Activated CD8-positive, alpha-beta memory T cell treated with anti-CD3 and anti-CD28 coated beads for 1 hour (primary cell): ENCODE measurements around the gene MROH7.
"Not testable (repeated sequence)": the region's sequence is repeated elsewhere in the genome, so short reads cannot be mapped to it uniquely, and the experiment has no call there.

Source experiments
- DNase-seq, 2 donors: peaks; one replicate each; pipeline ENCODE4 v3.0.0-alpha.2; 2020; ENCODE audit warnings: low read depth in 1 of 2; ENCODE audit errors: extremely low read depth in 1 of 2

MROH7 gene

DNA sequence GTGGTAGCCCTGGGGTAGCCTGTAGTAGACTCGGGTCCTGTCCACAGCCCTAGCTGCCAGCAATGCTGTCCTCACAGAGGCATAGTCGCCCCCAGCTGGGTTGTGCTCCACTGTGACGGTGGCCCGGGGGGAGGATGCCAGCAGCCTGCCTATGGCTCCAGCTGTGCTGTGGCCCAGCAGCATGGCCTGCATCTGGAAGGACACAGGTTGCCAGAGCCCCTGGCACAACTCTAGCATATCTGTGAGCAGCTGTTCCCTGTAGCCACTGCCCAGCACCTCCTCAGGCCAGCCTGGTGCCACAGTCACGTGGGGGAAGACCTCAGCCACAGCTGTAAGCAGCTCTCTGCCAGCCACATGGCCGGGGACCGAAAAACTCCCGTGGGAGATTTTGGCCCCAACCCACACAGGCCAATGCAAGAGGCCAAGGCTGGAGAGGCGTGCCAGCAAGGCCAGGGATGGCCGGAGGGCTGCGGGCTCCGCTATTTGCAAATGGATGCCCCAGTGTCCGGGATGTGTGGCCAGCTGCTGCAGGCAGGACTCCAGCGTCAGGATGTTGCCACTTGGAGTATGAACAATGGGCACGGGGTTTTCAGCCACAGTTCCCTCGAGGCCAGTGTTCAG, 32.2 kb upstream of the MROH7 start:
- no peak for DNase-seq

DNA sequence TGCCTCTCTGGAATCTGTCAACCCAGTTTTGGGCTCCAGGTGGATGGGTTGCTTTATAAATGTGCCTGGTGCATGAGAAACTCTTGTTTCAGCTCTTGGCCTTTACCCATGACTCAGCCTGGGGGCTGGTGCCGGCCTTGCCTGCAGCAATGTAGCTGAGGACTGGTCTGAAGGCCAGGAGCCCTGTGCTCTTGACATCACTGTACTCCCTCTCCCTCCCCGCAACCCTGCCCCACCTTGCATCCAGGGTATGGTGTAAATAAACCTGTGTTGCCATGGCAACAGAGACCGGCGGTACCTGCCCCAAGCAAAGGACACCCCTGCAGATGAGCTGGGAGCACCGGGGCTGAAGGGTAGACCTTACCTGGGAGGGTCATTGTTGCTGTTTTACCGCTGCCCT, 31.5 kb upstream of the MROH7 start:
- DNase-seq = no peak

DNA sequence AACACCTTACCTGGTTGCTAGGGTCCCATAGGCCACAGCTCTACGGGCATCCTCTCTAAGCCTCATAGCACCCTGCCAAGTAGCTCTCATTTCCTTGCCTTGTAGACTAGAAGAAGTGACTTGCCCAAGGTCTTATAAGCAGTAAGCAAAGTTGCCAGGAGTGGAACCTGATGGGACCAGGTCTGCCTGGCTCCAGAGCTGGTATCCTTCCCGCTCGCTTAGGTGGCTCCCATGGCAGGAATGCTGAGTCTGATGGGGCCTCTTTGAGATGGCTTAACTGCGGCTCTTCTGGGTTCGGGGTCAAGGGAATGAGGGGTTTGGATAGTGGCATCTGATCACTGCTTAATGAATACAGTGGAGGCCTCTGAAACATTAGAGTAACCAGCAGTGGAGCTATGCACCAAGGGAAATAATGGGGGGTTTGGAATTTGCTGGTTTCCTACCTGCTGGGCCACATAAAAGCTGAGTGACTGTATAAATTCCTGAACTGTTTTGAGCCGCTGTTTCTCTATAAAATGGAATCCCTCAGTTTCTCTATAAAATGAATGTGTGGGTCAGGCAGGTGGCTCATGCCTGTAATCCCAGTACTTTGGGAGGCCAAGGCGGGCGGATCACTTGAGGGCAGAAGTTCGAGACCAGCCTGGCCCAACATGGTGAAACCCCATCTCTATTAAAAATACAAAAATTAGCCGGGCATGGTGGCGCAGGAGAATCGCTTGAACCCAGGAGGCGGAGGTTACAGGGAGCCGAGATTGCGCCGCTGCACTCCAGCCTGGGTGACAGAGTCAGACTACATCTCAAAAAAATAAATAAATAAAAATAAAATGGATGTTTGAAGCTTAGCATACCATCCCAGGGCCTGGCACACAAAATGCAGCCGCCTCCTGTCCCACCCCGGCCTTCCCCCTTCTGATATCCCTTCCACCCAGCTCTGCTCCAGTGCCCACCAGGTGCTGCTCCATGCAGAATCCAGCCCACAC, 30.7 kb upstream of the MROH7 start:
- DNase-seq = no peak

DNA sequence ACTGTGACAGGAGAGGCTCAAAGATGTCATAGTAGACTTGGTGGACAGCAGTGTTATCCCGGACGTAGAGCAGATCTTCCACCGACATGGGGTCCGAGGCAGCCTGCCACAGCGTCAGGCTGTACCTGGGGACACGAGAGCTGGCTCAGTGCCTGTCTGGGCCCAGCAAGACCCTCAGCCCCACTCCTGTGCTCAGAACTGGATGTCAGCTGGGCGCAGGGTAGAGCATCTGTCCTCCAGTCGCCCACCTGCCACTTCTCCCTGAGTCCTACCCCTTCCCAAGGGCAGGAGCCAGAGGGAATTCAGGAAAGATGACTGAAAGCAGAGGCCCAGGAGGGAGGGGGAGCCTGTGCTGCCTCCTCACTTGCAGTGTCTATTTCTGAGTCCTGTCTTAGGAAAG, 30.0 kb upstream of the MROH7 start:
- DNase-seq = no peak

DNA sequence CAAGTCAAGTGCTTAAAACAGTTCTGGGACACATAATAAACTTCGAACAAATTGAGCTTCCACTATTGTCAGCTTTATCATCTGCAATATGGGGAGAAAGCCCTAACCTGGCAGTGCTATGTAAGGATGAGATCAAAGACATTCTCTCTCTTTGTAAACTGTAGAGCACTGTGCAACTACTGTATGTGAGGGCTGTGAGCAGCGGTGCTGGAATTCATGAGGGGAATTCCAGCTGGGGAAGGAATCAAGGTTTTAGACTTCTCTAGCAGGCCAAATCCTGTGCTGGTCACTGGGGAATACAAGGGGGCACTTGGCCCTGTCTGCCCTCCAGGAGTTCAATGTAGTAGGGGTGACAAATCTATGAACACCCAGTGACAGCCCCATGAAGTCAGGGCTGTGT, 27.6 kb upstream of the MROH7 start:
- no peak for DNase-seq

DNA sequence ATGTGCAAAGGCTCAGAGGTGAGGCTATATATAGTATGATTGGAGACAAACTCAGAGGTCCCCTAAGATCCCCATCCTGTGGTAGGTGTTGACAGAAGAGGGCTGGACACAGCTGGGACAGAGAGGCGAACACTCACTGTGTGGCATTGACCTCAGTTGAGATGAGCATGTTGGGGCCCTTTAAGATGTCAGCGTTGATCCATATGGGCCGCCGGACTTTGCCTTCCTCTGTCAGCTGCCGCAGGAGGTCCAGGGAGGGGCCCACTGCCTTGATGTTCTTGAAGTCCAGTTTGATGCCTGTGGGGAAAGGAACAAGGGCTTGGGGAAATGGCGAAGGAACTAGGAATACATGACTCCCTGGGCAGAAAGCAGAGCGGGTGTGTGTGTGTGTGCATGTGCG, 27.0 kb upstream of the MROH7 start:
- no peak for DNase-seq

DNA sequence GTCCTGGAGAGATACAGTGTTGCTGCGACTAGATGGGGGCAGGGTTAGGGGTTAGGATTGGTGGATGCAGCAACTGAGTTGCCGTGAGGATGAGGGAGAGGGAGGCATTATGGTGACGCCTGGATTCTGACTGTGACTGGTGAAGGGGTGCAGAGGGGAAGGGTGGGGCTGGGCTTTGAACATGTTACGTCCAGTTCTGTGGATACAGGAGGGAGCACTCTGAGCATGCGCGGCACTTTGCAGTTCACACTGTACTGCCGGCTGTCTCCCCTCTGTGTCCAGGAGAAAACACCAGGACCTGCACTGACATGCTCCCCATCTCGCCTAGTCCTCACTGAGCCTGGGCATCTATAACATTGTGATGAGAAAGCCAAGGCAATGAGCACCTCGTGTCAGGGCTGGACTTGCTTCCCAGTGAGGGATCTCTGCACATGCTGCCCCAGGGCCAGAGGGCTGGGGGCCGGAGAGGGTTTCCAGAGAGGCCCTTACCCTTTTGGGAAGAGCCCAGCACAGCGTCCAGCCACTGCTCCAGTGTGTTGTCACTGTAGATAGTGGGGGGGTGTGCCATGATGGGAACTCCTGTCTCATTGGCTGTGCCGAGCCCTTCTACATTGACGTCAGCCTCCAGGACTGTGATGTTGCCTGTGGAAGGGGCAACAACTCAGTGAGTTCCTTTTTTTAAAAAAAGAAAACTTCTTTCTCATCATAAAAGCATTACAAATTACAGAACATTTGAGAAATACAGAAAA, 25.9 kb upstream of the MROH7 start:
- no peak for DNase-seq

DNA sequence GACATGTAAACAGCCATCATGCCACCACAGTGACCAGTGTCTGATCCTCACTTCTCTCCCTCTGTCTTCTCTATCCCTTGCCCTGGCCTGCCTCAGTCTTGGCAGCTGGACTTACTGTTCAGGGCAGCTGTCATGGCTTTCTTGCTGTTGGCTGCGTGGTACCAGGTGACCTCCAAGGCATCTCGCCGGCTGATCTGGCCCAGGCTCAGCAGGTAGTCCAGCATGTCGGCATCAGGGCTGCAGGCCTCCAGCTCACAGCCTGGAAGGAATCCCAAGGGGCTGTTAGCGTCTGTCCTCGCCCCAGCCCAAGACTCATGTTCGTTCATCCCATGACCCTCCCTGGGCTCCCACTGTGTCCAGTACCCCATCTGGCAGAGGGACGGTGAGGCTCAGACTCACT, 21.8 kb upstream of the MROH7 start:
- no peak for DNase-seq

DNA sequence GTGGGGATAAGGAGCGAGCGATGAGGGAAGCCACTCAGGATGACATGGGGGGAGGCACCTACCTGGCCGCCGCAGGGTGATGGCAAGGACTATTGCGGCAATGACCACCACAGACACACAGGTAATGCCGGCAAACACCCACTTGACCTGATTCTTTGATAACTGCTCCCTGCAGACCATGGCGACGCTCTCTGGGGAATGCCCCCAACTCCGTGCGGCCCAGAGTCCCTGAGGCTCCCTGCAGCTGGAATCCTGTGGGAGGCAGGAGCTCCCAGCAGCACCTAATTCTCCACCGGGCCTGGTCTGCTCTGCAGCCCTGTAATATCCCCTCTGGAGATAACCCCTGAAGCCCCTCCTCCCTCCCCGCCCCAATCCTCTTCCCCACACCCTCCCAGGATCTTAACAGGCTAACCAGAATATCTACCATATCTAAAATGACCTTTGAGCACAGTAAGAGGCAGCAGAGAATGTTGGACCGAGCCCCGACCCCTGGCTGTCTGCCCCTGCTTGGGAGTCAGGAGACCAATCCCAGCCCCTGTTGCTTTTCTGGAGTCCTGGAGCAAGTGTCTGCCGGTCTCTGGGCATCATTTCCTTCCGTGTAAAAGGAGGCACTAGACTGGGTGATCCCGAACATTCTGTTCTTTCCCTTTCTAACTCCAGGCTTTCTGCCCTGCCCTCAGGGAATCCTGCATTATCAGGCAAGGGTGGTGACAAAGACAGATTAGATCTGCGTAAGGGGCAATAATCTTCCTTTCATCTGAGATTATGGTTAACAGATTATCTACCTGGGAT, 18.2 kb upstream of the MROH7 start, which contains the start of gene FAM151A:
TSS of gene FAM151A (minus strand) at position 310 of the 792 bp plus-strand sequence. CDS start at position 180, 130 bp downstream.
- DNase-seq = no peak

DNA sequence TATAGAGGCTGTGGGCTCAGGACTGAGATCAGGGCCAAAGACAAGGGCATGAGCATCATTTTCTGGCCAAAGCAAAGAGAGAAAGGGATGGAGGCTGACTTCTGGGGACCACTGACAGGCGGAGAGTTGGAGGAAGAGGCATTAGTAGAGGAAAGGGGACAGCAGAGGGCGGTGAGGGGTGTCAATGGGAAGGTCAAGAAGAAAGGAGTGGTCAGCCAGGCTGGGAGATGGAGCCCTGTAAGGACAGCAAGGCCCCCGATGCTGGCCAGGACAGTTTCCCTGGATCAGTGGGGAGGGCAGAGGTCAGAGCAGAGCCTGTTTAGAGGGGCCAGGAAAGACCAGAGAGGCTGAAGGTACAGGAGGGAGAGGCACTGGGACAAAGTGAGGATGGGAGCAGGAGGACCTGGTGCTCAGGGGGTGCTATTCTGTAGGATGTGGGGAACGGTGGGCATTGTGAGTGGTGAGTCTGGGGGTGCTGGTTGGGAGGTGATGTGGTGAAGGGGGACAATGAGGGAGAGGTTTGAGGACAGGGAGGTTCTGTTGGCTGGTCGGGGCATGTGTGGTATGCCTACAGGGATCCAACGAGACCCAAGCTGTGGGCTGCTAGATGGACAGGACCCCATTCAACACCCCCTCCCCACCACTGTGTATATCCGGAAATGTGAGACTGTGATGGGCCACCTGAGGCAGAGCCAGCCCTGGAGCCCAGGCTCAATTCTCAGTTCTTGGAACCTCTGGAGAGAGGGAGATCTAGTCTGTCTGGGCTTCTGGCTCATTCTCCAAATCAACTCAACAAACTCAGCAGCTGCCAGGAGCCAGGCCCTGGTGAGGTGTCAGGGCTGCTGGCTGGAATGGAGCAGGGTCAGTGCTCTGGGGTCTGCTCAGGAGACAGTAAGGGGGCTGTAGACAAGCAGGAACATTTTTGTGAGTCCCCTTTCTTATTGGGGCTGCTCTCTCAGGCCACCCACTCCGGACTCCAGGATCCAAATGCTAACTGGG, 16.8 kb upstream of the MROH7 start:
- DNase-seq = no peak

DNA sequence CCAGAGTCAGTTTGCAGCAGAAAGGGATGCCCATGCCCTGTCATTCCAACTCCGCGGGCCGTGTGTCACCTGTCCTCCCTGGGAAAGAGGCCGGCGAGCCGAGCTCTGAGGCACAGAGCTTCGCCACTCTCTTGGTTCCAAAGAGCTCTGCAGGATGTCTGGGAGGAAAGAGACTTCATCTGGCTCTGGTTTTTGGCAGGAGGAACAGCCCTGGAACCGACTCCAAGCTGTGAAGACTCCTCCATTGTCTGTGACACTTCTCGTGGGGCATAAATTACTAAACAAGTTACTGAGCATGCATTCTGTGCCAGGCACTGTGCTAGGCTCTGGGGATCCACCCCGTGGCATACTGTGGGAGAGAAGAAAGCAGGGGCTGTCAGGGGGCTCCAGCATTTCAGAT, 14.4 kb upstream of the MROH7 start:
- no peak for DNase-seq

DNA sequence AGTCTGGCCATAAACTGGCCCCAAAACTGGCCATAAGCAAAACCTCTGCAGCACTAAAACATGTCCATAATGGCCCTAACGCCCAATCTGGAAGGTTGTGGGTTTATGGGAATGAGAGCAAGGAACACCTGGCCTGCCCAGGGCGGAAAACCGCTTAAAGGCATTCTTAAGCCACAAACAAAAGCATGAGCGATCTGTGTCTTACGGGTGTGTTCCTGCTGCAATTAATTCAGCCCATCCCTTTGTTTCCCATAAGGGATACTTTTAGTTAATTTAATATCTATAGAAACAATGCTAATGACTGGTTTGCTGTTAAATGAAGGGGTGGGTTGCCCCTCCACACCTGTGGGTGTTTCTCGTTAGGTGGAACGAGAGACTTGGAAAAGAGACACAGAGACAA, 5.8 kb upstream of the MROH7 start:
- not testable (repeated sequence) for DNase-seq

DNA sequence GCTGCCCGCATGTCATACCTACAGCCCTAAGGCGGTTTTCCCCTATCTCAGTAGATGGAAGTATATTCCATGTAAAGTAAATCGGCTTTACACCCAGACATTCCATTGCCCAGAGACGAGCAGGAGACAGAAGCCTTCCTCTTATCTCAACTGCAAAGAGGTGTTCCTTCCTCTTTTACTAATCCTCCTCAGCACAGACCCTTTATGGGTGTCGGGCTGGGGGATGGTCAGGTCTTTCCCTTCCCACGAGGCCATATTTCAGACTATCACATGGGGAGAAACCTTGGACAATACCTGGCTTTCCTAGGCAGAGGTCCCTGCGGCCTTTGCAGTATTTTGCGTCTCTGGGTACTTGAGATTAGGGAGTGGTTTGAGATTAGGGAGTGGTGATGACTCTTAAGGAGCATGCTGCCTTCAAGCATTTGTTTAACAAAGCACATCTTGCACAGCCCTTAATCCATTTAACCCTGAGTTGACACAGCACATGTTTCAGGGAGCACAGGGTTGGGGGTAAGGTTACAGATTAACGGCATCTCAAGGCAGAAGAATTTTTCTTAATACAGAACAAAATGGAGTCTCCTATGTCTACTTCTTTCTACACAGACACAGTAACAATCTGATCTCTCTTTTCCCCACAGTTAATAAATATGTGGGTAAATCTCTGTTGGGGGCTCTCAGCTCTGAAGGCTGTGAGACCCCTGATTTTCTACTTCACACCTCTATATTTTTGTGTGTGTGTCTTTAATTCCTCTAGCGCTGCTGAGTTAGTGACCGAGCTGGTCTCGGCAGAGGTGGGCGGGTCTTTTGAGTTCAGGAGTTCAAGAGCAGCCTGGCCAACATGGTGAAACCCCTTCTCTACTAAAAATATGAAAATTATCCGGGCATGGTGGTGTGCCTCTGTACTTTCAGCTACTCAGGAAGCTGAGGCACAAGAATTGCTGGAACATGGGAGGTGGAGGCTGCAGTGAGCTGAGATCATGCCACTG, 4.8 kb upstream of the MROH7 start:
- not testable (repeated sequence) for DNase-seq

DNA sequence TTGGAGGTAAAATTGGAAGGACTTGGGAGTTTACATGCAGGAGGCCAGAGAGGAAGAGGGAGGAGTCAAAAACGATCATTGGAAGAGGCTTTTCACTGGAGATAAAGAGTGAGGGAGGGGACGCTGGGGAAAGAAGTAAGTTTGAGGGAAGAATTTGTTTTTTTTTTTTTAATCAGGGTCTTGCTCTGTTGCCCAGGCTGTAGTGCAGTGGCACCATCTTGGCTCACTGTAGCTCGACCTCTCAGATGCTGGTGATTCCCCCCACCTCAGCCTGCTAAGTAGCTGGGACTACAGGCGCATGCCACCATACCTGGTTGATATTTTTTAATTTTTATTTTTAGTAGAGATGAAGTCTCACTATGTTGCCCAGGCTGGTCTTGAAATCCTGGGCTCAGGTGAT, 1.2 kb upstream of the MROH7 start:
- no peak for DNase-seq

DNA sequence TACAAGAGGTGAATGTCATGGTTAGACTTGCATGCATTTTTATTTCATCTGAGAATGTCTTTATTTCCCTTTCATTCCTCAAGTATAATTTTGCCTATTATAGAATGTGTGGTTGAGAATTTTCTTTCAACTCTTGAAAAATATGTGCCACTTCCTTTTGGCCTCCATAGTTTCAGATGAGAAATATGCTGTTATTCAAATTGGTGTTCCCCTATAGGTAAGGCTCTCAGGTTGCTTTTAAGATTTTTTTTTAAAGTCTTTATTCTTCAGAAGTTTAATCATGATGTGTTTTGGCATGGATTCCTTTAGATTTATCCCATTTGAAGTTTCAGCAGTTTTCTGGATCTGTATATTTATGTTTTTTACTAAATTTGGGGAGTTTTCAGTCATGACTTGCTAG, 2.1 kb downstream of the MROH7 start:
- no peak for DNase-seq

DNA sequence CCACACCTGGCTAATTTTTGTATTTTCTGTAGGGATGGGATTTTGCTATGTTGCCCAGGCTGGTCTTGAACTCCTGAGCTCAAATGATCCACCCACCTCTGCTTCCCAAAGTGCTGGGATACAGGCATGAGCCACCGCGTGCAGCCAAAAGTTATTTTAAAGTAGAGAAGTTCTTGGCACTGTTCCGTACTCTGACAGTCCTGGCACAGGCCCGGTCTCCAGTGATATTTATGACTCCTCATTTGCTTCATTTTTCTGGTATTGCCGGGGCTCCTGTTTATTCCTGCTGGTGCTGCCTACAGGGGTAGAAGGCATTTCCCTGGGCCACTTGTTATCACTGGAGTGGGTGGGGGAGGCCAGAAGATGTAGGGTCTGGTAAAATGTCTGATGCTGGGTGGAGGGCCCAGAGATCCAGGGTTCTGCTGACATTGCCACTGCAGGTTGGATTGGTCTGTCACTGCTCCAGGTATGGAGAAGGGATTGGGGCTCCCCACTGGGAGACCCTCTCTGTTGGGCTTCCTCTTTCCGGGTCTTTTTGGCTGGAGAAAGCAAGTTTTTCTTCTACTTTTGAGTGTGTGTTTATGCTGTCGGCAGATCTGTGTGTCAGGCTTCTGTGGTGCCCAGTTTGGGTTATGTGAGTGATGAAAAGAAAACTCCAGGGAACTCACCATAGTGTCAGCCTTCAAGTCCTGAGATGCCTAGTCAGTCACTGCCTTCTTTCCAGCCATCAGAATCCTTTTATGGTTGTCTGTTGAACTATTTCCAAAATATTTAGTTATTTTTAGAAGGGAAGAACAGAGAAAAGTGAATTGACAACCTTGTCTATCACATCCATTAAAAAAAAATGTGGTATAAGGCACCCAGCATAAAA, 4.5 kb downstream of the MROH7 start:
- DNase-seq = no peak

DNA sequence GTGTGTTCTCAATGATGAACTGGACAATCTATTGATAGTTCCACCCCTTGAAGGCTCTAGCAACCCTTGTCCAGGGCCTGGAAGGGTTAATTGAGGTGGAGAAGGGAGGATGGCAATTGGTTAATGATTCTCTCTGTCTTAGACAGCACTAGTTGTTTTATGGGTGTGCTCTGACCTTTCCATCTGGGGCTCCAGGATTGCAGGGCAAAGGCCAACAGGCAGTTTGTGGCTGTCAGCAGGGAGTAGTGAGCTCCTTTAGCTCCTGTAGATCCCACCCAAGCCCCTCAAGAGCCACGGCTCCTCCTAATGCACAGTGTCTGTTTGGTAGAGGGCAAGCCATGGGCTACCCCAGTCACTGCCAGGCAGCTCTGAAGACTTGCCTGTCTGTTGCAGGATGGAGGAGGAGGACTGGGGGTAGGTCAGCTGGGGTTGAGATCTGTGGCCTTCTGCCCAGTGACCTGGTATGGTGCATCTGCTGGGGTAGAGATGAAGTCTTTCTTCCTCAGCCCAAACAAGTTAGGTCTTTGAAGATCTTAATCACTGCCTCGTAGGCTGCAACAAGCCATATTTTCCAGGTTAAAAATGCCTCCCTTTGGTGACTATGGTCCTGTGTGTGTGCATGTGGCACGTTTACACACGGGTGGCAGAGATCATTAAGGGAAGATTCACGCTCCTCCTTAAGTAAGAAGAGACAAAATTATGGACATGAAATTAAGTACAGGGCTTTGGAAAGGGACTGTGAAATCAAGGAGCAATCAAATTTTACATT, 7.7 kb downstream of the MROH7 start:
- DNase-seq = no peak
